HPDE6-E6E7 (cell line): ENCODE results near the gene DECR2.

Experiments used
- DNase-seq: peaks from one replicate; pipeline ENCODE4 v3.0.0; 2011; ENCODE audit warnings: missing footprints; ENCODE audit errors: extremely low spot score

DECR2 gene

DNA sequence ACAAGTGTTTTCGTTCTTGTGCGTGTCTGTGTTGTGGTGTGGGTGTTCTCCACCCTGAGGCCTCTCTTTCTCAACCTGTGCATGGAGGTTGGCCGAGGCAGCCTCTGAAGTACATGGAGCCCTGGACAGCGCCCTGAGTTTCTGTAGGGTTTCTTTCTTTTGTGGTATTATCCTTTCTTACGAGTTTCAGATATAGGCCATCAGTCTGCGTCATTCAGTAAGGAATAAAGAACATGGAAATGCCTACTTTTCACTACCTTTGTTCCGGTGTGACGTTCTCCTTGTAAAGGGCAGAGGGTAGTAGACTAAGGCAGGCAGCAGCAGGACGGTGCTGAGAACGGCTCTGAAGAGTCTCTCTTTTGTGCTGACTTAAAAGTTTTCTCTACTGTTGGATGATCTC lies 42.3 kb downstream of the DECR2 start:
- no peak for DNase-seq

DNA sequence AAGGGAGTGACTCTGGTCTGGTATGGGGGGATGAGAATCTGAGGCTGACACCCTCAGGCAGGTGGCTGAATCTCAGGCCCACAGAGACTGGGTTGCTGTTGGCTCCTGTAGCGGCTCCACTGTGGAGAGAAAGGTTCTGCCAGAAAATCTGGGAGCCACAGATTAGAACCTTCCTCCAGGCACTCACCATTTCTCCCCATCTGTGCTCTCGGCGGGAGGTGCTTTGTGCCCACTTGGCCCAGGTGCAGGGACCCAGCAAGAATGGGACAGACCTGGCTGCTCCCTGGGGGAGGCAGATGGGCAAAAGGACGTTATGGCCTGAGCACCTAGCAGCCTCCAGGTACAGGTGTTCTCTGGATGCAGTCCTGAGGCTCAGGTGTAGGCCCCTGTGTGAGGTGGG lies 43.9 kb downstream of the DECR2 start:
- no peak for DNase-seq

DNA sequence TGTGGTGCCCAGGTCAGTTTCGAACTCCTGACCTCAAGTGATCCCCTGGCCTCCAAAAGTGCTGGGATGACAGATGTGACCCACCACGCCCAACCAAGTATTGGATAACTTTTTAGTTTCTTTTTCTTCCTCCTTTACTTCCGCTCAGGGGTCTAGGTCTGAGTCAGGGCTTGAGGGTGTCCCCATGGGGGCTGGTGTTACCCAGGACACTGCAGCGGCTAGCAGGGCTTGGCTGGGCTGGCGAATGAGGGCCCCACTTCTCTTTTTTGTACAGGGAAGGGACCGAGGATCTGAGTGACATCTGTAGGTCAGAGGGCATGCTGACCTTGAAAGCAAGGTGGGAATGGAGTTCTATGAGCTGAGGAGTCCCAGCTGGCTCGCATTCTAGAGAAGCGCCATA lies 48.7 kb downstream of the DECR2 start:
- DNase-seq, result no peak

DNA sequence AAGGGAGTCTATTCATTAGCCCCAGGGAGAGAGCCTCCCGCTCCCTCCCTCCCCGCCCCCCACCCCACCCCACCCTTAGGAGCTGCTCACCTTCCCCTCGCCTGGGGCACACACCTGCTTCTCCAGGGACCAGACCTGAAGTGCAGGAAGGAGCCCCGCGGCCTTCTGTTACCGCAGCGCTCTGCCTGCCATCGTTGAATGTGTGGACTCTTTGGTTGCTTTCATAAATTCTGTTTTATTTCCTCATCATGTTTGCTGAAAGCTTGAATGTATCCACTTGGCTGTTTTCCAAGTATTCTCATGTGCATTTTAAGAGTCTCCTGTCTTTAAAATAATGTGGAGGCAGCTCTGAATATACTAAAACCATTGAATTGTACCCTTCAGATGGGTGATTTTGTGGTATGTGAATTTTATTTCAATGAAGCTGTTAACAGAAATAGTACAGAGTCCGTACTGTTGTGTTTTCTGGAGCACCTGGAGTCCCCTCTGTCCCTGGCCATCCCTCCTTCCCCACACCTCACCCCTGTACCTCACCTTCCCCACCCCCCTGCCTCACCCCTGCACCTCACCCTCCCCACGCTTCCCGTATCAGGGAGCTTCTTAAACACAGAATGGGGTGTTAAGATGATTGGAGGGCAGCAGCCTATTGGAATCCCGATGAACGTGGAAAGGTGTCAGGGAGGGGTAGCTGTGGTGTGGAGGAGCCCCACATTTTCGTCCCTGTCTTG lies 49.3 kb downstream of the DECR2 start:
- DNase-seq, result no peak

DNA sequence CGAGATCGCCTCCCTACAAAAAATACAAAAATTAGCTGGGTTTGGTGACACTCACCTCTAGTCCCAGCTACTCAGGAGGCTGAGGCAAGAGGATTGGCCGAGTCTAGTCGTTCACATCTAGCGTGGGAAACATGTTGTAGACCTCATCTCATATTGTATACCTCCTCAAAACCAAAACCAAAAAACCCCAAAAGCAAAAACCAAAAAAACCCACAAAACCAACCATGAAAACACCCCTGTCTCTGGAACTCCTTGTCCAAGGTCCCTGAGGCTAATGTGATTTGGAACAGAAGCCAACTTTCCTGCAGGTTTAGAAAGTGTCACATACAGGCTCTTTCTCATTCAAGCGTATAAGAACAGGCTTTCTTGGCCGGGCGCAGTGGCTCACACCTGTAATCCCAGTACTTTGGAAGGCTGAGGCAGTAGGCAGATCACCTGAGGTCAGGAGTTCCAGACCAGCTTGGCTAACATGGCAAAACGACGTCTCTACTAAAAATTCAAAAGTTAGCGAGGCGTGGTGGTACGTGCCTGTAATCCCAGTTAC lies 52.8 kb downstream of the DECR2 start:
- no peak for DNase-seq

DNA sequence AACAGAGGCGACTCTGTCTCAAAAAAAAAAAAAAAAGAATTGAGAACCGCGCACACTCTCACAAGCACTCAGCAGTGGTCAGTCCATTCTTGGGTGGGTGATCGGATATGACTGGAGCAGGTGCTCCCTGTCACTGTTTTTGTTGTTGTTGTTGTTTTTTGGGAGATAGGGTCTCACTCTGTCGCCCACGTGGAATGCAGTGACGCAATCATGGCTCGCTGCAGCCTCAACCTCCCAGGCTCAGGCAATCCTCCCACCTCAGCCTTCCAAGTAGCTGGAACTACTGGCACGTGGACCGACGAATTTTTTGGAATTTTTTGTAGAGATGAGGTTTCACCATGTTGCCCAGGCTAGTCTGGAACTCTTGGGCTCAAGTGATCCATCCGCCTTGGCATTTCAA lies 53.8 kb downstream of the DECR2 start:
- DNase-seq, result no peak

DNA sequence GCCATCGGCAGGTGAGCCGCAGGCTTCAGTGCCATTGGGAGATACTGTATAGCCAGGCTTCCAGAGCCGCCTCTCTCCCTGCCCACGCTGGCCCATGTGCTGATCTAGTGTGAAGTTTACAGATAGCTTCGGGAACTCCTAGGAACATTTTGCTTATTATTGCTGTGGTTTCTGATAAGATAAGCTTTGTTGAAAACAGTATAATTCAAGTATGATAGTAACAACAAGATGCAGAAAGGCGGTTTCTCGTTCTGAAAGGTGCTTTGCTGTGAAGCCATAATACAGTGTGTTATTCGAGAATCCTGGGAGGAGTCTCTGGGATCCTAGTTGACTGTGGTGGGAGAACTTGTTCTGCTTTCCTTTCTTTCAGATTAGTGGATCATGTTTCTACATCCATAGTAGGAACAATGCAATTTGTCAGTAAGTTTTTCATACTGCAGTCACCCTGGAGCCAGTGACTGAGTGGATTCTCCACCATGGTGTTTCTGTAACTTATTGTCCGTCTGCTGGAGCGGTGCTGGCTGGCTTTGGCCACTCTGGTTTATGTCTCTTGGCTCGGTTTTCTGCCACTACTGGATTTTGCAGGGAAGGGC lies 55.3 kb downstream of the DECR2 start:
- DNase-seq, result no peak

DNA sequence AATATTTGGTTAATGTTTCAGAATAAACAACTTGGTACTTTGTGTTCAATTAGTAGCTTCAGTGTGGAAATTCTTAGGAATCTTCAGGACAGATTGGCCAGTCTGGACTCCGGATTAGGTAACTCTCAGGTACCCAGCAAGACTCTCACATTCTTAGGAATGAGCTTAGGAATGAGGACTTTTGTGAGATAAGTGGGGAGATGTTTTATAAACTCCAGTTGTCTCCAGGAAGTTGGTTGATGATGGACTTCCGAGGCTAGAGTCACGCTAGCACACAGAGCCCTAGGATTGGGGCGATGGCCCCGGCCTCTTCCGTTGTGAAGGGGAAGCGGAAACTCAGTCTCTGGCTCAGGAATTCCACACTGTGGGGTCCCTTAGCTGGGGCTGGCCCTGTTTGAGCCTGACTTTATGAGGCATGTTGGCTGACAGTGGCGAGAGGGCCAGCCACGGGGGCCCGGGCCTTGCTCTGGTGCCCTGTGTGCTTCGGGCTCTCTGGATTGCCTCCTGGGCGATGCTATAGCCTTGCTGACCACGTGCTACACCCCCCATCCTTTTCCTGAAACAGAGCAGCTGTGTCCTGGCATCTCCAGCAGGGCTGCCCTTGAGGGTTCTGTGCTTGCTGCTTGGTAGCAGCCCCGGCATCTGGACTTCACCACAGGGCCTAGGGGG lies 56.2 kb downstream of the DECR2 start:
- no peak for DNase-seq

DNA sequence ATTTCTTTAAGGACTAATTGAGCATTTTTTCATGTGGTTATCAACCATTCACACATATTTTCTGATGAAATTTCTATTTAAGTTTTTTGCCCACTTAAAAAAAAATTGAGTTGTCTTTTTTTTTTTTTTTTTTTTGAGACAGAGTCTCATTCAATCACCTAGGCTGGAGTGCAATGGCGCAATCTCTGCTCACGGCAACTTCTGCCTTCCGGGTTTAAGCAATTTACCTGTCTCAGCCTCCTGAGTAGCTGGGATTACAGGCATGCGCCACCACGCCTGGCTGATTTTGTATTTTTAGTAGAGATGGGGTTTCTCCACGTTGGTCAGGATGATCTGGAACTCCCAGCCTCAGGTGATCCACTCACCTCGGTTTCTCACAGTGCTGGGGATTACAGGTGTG lies 58.1 kb downstream of the DECR2 start:
- DNase-seq, result no peak

DNA sequence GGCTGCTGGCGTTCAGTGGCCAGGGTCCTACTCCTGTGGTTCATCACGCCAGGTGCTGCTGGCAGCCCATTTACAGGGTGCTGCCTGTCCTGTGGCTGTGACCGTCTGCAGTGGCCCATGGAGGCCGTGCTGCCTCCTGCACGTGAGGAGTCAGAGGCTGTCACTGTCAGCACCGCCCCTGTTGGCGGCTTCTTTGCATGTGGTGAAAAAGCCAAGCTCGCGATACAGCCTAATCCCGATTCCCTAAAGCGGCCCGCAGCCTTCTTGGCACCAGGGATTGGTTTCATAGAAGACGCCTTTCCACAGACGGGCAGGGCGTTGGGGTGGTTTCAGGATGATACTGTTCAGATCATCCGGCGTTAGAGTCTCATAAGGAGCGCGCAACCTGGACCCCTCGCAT lies 59.1 kb downstream of the DECR2 start:
- DNase-seq, result no peak
